HG03280 (cell line): Measurements from ENCODE around the gene PRPF38A.

Source experiments
- ATAC-seq: cut with Tn5 transposase; IDR thresholded peaks from one replicate; pipeline ENCODE4 v1.9.1; 2021; ENCODE audit warnings: mild to moderate bottlenecking, moderate library complexity; ENCODE audit not compliant: unreplicated experiment

PRPF38A gene

DNA sequence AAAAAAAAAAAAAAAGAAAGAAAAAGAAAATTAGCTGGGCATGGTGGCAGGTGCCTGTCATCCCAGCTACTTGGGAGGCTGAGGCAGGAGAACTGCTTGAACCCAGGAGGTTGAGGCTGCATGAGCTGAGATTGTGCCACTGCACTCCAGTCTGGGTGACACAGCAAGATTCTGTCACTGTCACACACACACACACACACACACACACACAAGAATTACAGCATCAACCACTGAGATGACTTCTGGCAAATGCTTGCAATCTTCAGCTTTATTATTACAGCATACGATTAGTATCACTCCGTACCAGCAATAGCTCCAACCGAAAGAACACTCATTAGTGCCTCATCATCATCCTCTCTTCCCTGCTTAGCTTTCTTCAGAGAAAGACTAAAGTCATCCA, 4.8 kb upstream of the PRPF38A start:
- no peak for ATAC-seq

- ATAC-seq: no peak
Observed at GRCh38 chr1:52400131-52400530, 4.3 kb upstream of the PRPF38A start.

- ATAC-seq: no peak
Observed at GRCh38 chr1:52402860-52403240, 1.6 kb upstream of the PRPF38A start.

DNA sequence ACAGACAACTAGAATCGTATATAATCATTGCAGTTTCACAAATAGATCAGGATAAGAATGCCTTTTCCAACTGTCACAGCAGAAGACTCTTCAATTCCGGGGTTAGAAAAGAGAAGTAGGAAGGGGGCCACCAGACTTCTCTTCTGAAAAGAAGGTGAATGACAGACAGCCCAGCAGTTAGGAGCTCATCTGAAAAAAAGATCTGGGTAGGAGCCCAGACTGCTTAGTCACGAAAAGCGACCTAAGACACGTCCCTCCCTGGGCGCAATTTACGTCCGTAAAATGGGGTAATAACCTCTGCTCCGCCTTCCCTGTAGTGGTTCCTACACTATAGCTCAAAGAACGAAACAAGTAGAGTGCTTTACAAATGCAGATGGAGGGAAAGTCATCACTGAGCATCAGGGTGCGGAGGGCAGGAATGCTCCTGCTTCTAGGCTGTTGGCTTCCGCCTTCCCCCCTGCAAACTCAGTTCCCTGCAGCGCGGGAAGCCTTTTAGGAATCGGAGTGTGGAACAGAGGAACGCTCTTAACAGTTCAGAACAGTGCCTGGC, 761 bp upstream of the PRPF38A start:
- ATAC-seq: peak; percentile 37

DNA sequence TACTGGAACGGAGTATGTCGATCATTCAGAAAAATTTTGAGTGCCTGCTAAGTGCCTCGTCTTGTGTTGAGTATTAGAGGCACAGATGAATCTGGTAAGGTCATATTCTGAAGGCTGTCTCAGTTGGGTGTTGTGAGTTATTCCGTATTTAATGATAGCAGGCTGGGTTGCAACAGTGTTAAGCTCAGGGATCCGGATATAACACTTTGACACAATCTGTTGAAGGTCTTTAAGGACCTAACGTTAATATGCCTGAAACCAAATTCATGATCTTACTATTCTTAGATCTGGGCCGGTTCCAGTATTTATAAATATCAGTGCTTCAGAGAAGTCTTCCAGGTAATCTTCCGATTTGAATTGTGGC, 555 bp downstream of the PRPF38A start:
- no peak for ATAC-seq

DNA sequence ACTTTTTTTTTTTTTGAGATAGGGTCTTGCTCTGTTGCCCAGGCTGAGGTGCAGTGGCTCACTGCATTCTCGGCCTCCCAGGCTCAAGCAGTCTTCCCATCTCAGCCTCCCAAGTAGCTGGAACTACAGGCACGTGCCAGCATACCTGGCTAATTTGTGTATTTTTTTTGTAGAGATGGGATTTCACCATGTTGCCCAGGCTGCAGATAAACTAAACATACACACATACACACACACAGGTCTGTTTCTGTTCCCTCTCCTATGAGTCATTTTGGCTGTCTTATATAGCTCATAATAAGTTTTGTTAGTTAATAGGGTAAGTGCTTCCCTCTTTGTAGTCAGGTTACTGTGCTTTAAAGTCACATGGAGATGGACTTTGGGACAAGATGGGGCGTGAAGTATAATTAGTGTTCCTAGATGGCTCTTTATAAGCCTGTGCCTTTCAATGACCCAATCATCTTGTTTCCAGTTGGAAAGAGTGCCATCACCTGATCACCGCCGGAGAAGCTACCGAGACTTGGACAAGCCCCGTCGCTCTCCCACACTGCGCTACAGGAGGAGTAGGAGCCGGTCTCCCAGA, 9.1 kb downstream of the PRPF38A start:
- ATAC-seq: no peak

DNA sequence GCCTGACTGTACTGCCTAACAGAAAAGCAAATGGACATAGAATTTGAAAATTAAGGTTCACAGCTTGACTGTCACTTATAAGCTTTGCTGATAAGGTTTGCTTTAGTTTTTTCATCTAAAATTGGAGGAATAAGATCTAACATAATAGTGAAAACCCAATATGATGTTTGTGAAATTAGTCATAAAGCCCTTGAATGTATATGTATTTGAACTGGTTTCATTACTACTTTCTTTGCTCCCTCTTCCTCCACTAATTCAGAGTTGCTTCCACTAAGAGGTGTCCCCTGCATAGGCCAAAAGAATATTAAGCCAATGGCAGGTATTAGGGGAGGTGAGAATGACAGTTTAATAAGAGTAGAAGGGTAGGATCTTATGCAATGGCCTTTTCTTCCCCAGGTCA, 10.5 kb downstream of the PRPF38A start:
- no peak for ATAC-seq

DNA sequence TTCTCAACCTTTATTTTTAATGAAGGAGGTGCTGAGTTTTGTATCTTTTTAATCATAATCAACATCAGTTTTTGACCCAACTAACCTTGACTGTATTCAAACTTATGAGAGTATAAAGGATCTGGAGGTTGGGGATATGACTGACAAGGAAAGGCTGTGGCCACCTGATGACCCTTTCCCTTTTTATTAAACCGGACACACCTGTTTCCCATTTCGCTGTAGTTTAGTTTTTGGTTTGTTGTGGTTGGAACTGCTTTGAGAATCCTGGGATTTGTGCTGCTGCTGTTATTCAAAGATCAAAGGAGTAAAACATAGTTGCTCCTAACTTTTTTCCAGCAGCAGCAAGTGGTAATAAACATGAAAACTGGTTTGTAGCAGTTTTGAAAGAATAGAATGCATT, 12.4 kb downstream of the PRPF38A start:
- ATAC-seq: no peak

GRCh38 chr1:52420713-52421112, 16.3 kb downstream of the PRPF38A start:
- ATAC-seq: no peak

- no peak for ATAC-seq
Observed at GRCh38 chr1:52423055-52423454, 18.7 kb downstream of the PRPF38A start.

- ATAC-seq: no peak
Observed at GRCh38 chr1:52423771-52424170, 19.4 kb downstream of the PRPF38A start.

DNA sequence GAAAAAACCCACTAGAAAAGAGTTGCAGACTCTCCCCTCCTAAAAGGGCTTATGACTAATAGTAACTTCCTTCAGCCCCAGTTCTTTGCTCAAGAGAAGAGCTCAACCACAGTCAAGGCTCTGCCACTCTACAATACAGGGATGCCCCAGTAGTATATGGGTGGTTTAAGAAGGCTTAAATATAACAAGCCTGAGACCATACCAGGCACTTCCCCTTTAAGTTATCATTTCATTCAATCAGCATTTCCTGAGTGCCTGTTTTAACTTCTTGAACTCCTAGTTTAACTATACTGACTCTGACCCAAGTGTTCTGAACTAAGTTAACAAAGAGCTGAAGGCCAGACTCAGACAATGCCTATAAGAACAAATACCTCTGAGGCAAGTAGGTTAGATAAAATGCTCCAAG, 19.8 kb downstream of the PRPF38A start:
- ATAC-seq: no peak

- no peak for ATAC-seq
Observed at GRCh38 chr1:52424813-52425212, 20.4 kb downstream of the PRPF38A start.

GRCh38 chr1:52426371-52426770, 22.0 kb downstream of the PRPF38A start:
- ATAC-seq: no peak

- ATAC-seq: no peak
Observed at GRCh38 chr1:52427152-52427551, 22.8 kb downstream of the PRPF38A start.

DNA sequence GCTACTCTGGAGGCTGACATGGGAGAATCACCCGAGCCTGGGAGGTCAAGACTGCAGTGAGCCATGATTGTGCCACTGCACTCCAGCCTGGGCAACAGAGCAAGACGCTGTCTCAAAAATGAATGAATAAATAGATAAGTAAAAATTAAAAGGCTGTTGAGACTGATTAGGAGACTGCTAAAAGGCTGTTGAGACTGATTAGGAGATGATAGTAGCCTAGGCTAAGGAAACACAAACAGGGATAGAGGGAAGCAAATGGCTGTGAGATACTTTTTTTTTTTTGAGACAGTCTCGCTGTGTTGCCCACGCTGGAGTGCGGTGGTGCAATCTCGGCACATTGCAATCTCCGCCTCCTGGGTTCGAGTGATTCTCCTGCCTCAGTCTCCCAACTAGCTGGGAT, 28.4 kb downstream of the PRPF38A start:
- ATAC-seq: no peak

DNA sequence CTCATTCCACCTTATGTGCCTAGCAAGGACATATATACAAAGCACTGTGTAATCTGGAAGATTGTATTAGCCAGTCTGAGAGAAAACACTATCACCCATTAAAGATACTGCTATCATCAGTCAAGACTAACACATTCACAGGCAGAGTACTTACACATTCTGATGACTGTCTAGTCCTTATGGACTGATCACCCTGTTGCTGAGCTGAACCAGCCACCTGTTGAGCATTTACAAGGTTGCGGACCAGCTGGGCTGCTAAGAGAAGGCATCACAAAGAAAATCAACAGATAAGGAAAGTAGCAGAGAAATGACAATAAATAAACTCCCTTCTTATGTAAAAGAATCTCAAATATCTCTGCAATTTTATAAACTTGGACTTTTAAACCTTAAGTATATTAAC, 30.8 kb downstream of the PRPF38A start:
- ATAC-seq: no peak

DNA sequence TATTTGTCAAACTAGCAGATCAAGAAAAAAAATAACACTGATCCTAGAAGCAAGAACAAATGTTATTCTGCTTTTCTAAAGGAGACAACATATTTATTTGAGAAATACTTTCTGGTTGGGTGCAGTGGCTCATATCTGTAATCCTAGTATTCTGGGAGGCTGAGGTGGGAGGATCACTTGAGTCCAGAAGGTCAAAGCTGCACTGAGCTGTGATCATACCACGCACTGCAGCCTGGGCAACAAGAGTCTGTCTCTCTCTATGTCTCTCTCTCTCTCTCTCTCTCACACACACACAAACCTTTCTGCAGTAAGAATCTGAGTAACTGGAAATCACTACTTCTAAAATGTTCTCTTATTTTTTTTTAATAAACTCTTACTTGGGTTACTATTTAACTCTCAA, 31.2 kb downstream of the PRPF38A start:
- no peak for ATAC-seq

GRCh38 chr1:52436817-52437216, 32.4 kb downstream of the PRPF38A start:
- ATAC-seq: no peak

- no peak for ATAC-seq
Observed at GRCh38 chr1:52439976-52440375, 35.6 kb downstream of the PRPF38A start.

DNA sequence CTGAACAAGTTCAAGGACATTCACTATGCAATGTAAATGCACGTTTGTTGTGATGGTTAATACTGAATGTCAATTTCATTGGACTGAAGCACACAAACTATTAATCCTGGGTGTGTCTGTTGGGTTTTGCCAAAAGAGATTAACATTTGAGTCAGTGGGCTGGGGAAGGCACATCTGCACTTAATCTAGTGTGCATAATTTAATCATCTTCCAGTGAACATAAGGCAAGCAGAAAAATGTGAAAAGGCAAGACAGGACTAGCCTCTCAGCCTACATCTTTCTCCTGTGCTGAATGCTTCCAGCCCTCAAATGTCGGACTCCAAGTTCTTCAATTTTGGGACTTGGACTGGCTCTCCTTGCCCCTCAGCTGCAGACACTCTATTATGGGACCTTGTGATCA, 40.1 kb downstream of the PRPF38A start:
- ATAC-seq: no peak

DNA sequence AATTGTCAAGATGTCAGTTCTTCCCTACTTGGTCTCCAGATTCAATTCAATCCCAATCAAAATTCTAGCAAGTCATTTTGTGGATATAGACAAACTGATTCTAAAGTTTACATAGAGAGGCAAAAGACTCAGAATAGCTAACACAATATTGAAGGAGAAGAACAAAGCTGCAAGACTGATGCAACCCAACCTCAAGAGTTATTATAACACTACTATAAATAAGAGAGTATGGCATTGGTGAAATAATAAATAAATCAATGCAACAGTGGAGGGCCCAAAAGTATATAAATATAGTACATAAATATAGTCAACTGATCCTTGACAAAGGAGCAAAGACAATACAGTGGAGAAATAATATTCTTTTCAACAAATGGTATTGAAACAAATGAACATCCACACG, 49.7 kb downstream of the PRPF38A start:
- no peak for ATAC-seq

- no peak for ATAC-seq
Observed at GRCh38 chr1:52454779-52455178, 50.4 kb downstream of the PRPF38A start.
